ENCODE measurements around the gene FUS. TPM values are rescaled to one million over a fixed set of nuclear protein-coding genes. Genes with fewer than 3 reads are reported as not detected.

Gene FUS
- total RNA-seq, 1 donor from 2014 or later = 166 TPM

DNA sequence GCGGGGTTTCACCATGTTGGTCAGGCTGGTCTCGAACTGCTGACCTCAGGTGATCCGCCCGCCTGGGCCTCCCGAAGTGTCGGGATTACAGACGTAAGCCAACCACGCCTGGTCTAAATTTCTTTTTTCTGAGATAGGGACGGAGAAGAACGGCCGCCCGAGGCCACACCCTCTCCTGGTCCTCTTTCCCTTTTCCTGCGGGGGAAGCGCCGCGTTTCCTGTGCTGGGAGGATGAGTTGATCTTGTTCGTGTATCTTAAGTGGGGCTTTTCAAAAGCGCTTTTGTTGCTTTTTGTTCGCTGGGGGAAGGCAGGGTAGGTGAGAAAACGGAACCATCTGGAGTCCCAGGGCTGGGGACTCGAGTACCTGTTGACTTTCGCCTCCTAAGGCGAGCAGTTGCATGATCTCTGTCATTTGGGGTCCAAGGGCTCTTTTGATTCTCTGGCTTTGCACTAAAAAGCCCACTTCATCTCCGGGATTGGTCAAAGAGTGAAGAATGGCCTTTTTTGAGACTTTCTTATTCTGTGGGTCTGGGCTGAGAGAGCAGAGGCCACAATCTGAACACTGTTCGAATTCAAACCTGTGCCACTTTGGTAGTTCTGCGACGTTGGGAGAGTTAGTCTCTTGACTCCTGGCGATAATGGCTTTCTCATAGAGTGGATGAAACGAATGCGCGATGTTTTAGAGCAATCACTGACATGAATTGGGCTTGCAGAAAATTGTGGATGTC lies 1.3 kb downstream of the FUS start:
- Histone ChIP-seq H3K9me3 (no peaks in the 10 kb centered on the region), H3K4me1 (peaks cover 5 to 35% of the 10 kb centered on the region in 2 donors), H3K27me3 (no peaks in the 10 kb centered on the region), H3K4me3 (peak overlapping the region; percentile 92 to 97), H3K36me3 (peaks cover 38 to 41% of the 10 kb centered on the region in 2 donors), H3K27ac (peak overlapping the region; percentile 98 to 99)
- no peak for DNase-seq (ENCODE audit: low spot score in 2 of 2)
- TF ChIP-seq, protein P1, sequence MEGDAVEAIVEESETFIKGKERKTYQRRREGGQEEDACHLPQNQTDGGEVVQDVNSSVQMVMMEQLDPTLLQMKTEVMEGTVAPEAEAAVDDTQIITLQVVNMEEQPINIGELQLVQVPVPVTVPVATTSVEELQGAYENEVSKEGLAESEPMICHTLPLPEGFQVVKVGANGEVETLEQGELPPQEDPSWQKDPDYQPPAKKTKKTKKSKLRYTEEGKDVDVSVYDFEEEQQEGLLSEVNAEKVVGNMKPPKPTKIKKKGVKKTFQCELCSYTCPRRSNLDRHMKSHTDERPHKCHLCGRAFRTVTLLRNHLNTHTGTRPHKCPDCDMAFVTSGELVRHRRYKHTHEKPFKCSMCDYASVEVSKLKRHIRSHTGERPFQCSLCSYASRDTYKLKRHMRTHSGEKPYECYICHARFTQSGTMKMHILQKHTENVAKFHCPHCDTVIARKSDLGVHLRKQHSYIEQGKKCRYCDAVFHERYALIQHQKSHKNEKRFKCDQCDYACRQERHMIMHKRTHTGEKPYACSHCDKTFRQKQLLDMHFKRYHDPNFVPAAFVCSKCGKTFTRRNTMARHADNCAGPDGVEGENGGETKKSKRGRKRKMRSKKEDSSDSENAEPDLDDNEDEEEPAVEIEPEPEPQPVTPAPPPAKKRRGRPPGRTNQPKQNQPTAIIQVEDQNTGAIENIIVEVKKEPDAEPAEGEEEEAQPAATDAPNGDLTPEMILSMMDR (IDR thresholded peaks at IDR 0.05) = no peak
- intact Hi-C loops (cut with DNase I) = loop anchor here (5.0 kb wide), 4 partner anchors 74 to 326 kb away; partner anchors contain the start of genes BCKDK, RUSF1, VKORC1 and ZNF843

DNA sequence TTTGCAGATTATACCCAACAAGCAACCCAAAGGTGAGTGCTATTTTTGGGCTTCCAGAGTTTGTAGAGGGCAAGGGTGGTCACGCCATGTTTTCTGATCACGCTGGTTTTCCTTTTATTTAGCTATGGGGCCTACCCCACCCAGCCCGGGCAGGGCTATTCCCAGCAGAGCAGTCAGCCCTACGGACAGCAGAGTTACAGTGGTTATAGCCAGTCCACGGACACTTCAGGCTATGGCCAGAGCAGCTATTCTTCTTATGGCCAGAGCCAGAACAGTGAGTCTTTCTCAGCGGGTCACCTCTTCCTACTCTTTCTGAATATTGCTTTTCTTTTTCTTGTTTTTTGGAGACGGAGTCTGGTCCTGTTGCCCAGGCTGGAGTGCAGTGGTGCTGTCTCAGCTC lies 2.5 kb downstream of the FUS start:
- Histone ChIP-seq H3K9me3 (no peaks in the 10 kb centered on the region), H3K4me1 (peaks cover 5 to 35% of the 10 kb centered on the region in 2 donors), H3K27me3 (no peaks in the 10 kb centered on the region), H3K4me3 (peak overlapping the region; percentile 7 to 97), H3K27ac (no peak overlapping the region), H3K36me3 (peaks cover 50 to 52% of the 10 kb centered on the region in 2 donors)
- TF ChIP-seq, protein P1 (IDR thresholded peaks at IDR 0.05) = no peak
- no peak for DNase-seq (ENCODE audit: low spot score in 2 of 2)
- intact Hi-C loops (cut with DNase I) = loop anchor here (5.0 kb wide), 4 partner anchors 75 to 325 kb away; partner anchors contain the start of genes BCKDK, RUSF1, VKORC1 and ZNF843

DNA sequence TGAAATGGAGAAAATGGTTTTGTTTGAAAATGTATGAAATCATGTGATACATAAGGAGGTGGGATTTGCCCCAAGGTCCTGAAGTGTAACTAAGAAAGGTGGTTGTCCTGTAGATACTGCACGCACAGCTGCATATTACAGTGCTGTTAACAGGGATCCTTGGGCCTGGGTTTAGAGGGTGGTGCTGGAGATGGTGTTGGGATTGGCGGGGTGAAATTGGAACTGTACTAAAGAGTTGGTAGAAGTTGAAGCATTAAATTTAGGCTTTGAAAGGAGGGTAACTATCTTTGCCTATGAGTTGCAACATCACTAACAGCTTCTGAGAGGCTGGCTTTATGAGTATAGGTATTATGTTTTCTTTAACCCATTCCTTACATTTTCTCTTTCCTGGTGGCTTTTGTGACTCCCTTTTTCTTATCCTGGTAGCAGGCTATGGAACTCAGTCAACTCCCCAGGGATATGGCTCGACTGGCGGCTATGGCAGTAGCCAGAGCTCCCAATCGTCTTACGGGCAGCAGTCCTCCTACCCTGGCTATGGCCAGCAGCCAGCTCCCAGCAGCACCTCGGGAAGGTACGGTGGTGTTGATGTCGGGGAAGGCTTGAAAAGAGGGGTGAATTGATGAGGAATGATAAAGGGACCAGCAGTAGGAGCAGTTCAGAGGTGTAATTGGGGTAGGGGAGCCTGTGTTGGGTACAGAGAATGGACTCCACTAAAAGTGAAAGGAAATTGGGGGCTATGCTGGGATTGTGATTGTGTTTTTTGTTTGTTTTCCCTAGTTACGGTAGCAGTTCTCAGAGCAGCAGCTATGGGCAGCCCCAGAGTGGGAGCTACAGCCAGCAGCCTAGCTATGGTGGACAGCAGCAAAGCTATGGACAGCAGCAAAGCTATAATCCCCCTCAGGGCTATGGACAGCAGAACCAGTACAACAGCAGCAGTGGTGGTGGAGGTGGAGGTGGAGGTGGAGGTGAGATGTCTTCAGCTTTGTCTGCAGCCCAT lies 3.8 kb downstream of the FUS start:
- TF ChIP-seq, protein P1 (IDR thresholded peaks at IDR 0.05) = no peak
- intact Hi-C loops (cut with DNase I) = loop anchor here (5.0 kb wide), 4 partner anchors 76 to 324 kb away; partner anchors contain the start of genes BCKDK, RUSF1, VKORC1 and ZNF843
- H3K36me3 ChIP-seq = peaks cover 62 to 66% of the 10 kb centered on the region in 2 donors

DNA sequence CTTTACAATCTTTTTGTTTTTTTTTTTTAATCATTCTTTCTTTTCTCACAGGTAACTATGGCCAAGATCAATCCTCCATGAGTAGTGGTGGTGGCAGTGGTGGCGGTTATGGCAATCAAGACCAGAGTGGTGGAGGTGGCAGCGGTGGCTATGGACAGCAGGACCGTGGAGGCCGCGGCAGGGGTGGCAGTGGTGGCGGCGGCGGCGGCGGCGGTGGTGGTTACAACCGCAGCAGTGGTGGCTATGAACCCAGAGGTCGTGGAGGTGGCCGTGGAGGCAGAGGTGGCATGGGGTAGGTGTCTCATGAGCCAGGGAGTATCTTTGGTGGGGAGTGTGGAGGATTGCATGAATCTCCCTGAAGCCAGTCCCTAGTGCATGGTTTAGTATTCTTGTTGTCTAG lies 4.9 kb downstream of the FUS start:
- H3K27me3 ChIP-seq = no peaks in the 10 kb centered on the region
- intact Hi-C loops (cut with DNase I) = loop anchor here (5.0 kb wide), 4 partner anchors 78 to 322 kb away; partner anchors contain the start of genes BCKDK, RUSF1, VKORC1 and ZNF843
- TF ChIP-seq, protein P1 (IDR thresholded peaks at IDR 0.05) = no peak
- peaks cover 74 to 77% of the 10 kb centered on the region in 2 donors for H3K36me3 ChIP-seq
- no peaks in the 10 kb centered on the region for H3K9me3 ChIP-seq
- H3K4me3 ChIP-seq = no peak overlapping the region
- no peak overlapping the region for H3K27ac ChIP-seq
- peaks cover 5 to 28% of the 10 kb centered on the region in 2 donors for H3K4me1 ChIP-seq
- DNase-seq (ENCODE audit: low spot score in 2 of 2) = no peak

More for the DNA sequence above, 3.8 kb downstream of the FUS start:
- Histone ChIP-seq H3K4me3 (peak overlapping the region in 1 of 2 donors; percentile 97), H3K9me3 (no peaks in the 10 kb centered on the region), H3K4me1 (peaks cover 5 to 33% of the 10 kb centered on the region in 2 donors), H3K27me3 (no peaks in the 10 kb centered on the region), H3K27ac (no peak overlapping the region)
- DNase-seq (ENCODE audit: low spot score in 2 of 2) = no peak

DNA sequence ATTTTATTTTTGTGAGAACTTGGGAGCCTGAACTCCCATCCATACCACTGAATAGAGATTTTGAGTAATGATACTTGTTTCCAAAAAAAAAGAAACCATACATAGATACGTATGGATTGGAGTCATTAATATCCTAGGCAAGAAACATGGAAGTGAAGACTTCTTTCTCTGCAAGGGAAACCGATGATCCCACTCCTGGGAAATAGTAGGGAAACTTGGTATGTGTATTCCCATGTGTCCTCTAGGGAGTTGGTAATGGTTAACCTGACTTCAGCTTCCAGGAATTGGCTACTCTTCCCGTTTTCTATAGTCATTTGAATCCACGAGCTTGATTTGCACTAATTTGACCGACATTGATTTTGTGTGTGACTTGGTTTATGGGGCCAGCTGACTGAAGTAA lies 5.4 kb downstream of the FUS start:
- DNase-seq (ENCODE audit: low spot score in 2 of 2) = no peak
- no peak overlapping the region for H3K4me3 ChIP-seq
- no peaks in the 10 kb centered on the region for H3K9me3 ChIP-seq
- intact Hi-C loops (cut with DNase I) = no loop called here
- peaks cover 78 to 82% of the 10 kb centered on the region in 2 donors for H3K36me3 ChIP-seq
- no peaks in the 10 kb centered on the region for H3K27me3 ChIP-seq
- TF ChIP-seq, protein P1 (IDR thresholded peaks at IDR 0.05) = no peak
- no peak overlapping the region for H3K27ac ChIP-seq
- H3K4me1 ChIP-seq = peaks cover 5 to 28% of the 10 kb centered on the region in 2 donors

Data from ascending aorta (tissue), 2 donors.